ENCODE results near the gene ATR. TPM values are rescaled to one million over a fixed set of nuclear protein-coding genes. Genes with fewer than 3 reads are reported as not detected.

Gene ATR
- total RNA-seq, 3 donors from 2014 or later: 25.6 to 63.7 (median 39.0) TPM

DNA sequence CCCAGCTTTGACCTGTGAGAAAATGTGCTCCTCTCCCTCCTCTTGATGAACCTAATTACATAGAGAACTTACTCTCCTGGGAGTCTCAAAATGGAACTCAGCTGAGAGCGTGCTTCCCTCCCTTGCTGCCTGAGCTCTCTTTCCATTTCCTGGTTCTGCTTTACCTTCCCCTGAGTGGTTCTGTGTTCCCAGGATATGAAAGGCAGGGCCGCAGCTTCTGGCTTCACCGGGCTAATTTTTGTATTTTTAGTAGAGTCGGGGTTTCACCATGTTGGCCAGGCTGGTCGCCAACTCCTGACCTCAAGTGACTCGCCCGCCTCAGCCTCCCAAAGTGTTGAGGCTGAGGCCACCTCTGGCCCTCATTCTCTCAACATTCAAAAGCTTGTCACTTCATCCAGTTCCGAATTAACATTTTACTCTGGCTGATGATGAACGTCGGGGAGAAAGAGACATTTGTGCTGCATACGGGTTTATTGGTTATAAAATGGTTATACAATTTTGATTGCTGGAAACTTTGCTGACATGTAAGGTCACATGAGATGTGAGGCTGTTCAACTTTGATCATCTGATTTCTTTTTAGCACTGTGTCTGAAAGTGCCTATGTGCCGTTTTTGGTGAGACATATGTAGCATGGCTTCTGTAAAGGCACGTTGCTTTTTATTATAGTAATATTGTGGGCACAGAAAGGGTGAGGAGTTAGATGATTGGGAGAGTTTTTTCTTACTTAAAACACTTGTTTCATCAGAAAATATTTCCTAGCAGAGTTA, 24.3 kb upstream of the ATR start:
- no peaks in the 10 kb centered on the region for H3K4me1 ChIP-seq
- H3K27me3 ChIP-seq: no peaks in the 10 kb centered on the region
- no peak overlapping the region for H3K4me3 ChIP-seq
- no peaks in the 10 kb centered on the region for H3K9me3 ChIP-seq
- no peaks in the 10 kb centered on the region for H3K36me3 ChIP-seq
- intact Hi-C loops (cut with DNase I; ENCODE audit: low total_unique reads): no loop called here
- TF ChIP-seq, protein P1, sequence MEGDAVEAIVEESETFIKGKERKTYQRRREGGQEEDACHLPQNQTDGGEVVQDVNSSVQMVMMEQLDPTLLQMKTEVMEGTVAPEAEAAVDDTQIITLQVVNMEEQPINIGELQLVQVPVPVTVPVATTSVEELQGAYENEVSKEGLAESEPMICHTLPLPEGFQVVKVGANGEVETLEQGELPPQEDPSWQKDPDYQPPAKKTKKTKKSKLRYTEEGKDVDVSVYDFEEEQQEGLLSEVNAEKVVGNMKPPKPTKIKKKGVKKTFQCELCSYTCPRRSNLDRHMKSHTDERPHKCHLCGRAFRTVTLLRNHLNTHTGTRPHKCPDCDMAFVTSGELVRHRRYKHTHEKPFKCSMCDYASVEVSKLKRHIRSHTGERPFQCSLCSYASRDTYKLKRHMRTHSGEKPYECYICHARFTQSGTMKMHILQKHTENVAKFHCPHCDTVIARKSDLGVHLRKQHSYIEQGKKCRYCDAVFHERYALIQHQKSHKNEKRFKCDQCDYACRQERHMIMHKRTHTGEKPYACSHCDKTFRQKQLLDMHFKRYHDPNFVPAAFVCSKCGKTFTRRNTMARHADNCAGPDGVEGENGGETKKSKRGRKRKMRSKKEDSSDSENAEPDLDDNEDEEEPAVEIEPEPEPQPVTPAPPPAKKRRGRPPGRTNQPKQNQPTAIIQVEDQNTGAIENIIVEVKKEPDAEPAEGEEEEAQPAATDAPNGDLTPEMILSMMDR (IDR thresholded peaks at IDR 0.05): no peak
- TF ChIP-seq POLR2AphosphoS5 (IDR thresholded peaks at IDR 0.05) (no peak), POLR2A (IDR thresholded peaks at IDR 0.05) (no peak)
- no peak for DNase-seq (ENCODE audit: low spot score in 2 of 2)
- no peak overlapping the region for H3K27ac ChIP-seq

DNA sequence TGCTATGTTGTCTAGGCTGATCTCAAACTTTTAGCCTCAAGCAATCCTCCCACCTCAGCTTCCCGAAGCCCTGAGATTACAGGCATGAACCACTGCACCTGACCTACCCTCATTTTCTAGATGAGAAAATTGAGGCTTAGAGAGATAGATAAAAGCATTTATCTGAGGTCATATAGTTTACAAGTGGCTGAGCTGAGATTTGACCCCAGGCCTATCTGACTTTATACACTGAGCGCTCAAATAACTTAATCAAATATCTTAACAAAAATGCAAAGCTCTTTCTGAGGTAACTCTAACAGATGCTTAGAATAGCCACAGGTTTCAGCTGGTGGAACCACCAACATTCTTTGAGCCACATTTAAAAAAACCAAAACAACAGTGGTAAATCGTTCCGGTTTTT, 23.2 kb upstream of the ATR start:
- Histone ChIP-seq H3K27ac (no peak overlapping the region), H3K27me3 (no peaks in the 10 kb centered on the region), H3K36me3 (no peaks in the 10 kb centered on the region), H3K4me1 (no peaks in the 10 kb centered on the region), H3K9me3 (no peaks in the 10 kb centered on the region), H3K4me3 (no peak overlapping the region)
- intact Hi-C loops (cut with DNase I; ENCODE audit: low total_unique reads): no loop called here
- TF ChIP-seq POLR2A (IDR thresholded peaks at IDR 0.05): no peak
- TF ChIP-seq POLR2AphosphoS5 (IDR thresholded peaks at IDR 0.05): no peak
- TF ChIP-seq, protein P1 (IDR thresholded peaks at IDR 0.05): no peak
- DNase-seq (ENCODE audit: low spot score in 2 of 2): no peak

DNA sequence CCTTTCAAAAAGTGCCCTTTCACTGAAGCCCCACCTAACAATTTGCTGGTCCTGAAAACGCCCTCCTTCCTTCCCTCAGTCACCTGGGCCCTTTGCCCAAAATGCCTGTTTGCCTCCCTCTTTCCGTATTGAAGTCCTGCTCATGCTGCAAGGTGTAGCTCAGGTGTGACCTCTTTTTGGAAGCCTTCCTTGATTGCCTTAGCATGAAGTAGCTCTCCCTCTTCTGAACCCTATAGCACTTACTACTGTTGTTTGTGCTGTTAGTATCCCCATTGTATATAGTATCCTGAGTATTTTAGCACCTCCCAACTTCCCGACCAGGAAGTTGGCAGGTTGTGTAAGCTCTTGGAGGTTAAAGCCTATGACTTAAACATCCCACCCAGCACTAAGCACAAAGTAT, 19.4 kb upstream of the ATR start:
- Histone ChIP-seq H3K36me3 (no peaks in the 10 kb centered on the region), H3K9me3 (no peaks in the 10 kb centered on the region), H3K27ac (no peak overlapping the region), H3K4me3 (no peak overlapping the region), H3K4me1 (no peaks in the 10 kb centered on the region), H3K27me3 (no peaks in the 10 kb centered on the region)
- intact Hi-C loops (cut with DNase I; ENCODE audit: low total_unique reads): no loop called here
- no peak for DNase-seq (ENCODE audit: low spot score in 2 of 2)
- TF ChIP-seq POLR2A (IDR thresholded peaks at IDR 0.05) (no peak), POLR2AphosphoS5 (IDR thresholded peaks at IDR 0.05) (no peak)
- TF ChIP-seq, protein P1 (IDR thresholded peaks at IDR 0.05): no peak

DNA sequence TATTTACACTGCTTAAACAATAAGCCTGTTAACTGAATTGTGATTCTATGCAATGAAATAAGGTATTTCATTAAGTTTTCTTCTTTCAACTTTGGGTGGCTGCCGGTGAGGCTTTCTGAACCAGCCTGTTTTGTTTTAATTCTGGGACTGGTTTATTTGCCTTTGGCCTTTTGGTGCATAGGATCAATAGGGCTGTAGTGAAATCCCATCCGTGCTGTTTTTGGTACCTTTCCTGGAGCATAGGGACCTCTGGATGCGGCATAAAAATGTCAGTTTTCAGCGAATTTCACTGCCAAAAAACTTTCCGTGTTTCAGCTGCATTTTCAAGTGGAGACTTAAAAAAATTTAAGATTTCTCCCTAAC, 18.2 kb upstream of the ATR start:
- no peak for DNase-seq (ENCODE audit: low spot score in 2 of 2)
- Histone ChIP-seq H3K4me1 (no peaks in the 10 kb centered on the region), H3K36me3 (no peaks in the 10 kb centered on the region), H3K4me3 (peak overlapping the region; percentile 60 to 88 (median 71)), H3K27me3 (no peaks in the 10 kb centered on the region), H3K27ac (peak overlapping the region; percentile 69 to 87), H3K9me3 (no peaks in the 10 kb centered on the region)
- intact Hi-C loops (cut with DNase I; ENCODE audit: low total_unique reads): no loop called here
- TF ChIP-seq, protein P1 (IDR thresholded peaks at IDR 0.05): no peak
- no peak for TF ChIP-seq POLR2AphosphoS5 (IDR thresholded peaks at IDR 0.05)
- TF ChIP-seq POLR2A (IDR thresholded peaks at IDR 0.05): no peak

DNA sequence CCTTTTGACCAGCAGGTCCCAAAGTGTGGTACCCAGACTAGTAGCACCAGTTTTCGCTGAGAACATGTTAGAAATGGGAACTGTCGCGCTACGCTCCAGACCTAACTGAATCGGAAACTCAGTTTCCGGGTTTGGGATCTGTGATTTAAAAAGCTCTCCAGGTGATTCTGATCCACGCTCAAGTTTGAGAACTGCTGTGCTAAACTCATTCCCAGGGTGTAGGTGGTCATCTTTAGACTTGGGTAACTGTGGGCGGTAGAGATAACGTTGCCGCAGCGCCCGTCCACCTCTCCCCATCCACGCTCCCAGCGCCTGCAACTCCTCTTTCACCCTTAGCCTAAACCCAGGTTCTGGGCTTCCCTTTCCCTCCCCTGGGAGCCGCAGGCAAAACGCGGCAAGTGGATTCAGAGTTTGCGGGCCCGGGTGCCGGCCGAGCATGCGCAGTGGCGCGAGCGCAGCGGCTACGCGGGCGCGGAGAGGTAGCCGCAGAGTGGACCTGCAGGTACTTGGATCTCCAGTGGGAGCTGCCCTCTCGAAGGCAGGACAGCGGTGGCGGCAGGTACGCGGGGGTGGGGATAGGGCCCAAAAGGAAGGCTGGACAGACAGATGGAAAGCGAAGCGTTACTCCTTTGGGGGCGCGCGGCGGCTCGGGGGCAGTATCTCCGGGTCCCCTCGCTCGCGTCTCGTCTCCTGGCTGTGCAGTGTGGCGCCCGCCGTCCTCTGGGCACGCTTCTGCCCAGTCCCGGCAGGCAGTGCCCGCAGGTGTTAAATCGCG, 17.6 kb upstream of the ATR start, which contains the start of gene PLS1:
TSS of gene PLS1 (plus strand) at position 443 of the 775 bp plus-strand sequence. CDS start 67,845 bp downstream, outside the sequence.
- peak; percentile 85 to 88 for DNase-seq (ENCODE audit: low spot score in 2 of 2)
- H3K27me3 ChIP-seq: no peaks in the 10 kb centered on the region
- H3K4me3 ChIP-seq: peak within 1 kb of the TSS; percentile 60 to 88 (median 71)
- no peaks in the 10 kb centered on the region for H3K36me3 ChIP-seq
- intact Hi-C loops (cut with DNase I; ENCODE audit: low total_unique reads): no loop called here
- TF ChIP-seq POLR2AphosphoS5 (IDR thresholded peaks at IDR 0.05) (peak in 2 of 3 donors; percentile 17 to 42), POLR2A (IDR thresholded peaks at IDR 0.05) (no peak)
- TF ChIP-seq, protein P1 (IDR thresholded peaks at IDR 0.05): peak in 1 of 3 donors; percentile 12
- H3K4me1 ChIP-seq: no peaks in the 10 kb centered on the region
- H3K27ac ChIP-seq: peak within 1 kb of the TSS; percentile 69 to 87
- H3K9me3 ChIP-seq: no peaks in the 10 kb centered on the region

All from breast epithelium (tissue), 4 donors.